ENCODE measurements around the gene HOXA11.

Gene HOXA11

GRCh38 chr7:27169658-27170425 is 15.2 kb downstream of the HOXA11 start:
- peak; percentile 68 for DNase-seq (ENCODE audit: low spot score)

GRCh38 chr7:27168265-27168947 is 16.6 kb downstream of the HOXA11 start:
- DNase-seq (ENCODE audit: low spot score), result peak; percentile 69

GRCh38 chr7:27167916-27168264 is 17.1 kb downstream of the HOXA11 start:
- DNase-seq (ENCODE audit: low spot score), result no peak

- DNase-seq (ENCODE audit: low spot score), result peak; percentile 90
These were observed 18.2 kb downstream of the HOXA11 start for GRCh38 chr7:27166531-27167505.

GRCh38 chr7:27165996-27166530 is 19.0 kb downstream of the HOXA11 start:
- DNase-seq (ENCODE audit: low spot score), result no peak

- DNase-seq (ENCODE audit: low spot score), result peak; percentile 93
These were observed 19.7 kb downstream of the HOXA11 start, which contains the start of gene HOXA9 for GRCh38 chr7:27165089-27165995. TSS of gene HOXA9 (minus strand) at chr7:27165537. CDS start at chr7:27165457, 80 bp downstream.

- peak; percentile 48 for DNase-seq (ENCODE audit: low spot score)
These were observed 20.5 kb downstream of the HOXA11 start for GRCh38 chr7:27164367-27165088.

DNA sequence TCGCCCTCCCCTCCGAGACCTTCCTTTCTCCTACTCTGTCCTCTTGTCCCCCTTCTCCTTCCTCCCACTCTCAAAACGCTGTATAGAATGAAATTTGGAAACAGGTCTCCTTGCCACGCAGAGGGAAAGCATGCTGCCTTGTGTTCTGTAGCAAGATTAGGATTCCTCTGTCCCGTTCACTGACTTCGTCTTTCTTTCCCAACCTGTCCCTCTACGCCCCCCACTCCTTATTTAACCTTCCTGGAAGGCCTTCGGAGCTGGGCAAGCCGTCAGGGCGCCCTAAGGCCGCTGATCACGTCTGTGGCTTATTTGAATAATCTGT is 21.0 kb downstream of the HOXA11 start:
- DNase-seq (ENCODE audit: low spot score), result no peak

DNA sequence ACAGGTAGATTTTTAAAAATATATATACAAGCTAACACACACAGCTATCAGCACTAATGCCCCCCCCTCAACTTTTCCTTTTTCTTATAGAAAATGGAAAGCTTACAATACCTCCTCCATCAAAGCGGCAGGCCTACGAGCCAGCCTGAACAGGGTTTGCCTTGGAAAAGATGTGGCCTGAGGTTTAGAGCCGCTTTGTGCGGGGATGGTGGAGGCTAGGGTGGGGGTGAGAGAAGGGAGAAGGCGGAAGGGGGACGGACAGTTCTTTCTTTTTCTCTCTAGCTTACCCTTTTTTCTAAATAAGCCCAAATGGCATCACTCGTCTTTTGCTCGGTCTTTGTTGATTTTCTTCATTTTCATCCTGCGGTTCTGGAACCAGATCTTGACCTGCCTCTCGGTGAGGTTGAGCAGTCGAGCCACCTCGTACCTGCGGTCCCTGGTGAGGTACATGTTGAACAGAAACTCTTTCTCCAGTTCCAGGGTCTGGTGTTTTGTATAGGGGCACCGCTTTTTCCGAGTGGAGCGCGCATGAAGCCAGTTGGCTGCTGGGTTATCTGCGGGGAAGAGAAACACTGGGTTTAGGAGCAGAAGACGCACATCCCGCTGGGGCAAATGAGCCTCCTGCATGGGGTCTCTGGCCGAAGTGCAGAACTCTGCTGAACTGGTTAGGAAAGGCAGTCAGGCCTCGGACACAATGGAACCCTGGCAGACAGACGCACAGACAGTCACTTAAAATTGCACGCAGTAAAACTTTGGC is 21.6 kb downstream of the HOXA11 start:
- no peak for DNase-seq (ENCODE audit: low spot score)

DNA sequence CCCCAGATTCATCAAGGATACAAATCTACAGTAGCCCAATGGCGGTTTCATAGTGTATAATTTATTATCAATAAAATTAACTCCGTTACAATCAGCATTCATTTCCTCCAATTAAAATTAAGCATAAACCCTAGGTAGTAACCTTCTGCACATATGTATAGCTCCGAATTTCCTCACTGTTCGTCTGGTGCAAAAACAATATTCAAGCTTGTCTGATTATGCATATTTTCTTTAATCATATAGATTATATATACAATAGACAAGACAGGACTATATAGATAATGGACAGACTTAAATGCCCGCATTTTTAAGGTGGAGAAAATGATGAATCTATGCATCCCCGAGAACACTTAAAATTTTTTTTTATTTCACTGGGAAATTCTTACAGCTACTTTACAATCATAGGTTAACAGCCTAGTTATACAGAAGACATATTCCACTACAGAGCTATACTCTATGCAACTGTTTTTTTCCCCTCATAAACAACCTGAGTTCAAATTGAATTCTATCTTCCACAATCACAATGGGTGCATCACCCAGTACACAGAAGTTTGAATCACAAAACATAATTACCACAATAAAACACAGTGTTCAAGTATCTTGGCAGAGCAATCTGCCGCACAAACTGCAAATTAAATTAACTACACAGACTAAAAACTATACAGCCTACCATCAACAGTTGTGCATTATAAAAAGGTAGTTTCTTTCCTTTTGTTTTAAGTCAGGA is 22.3 kb downstream of the HOXA11 start:
- DNase-seq (ENCODE audit: low spot score), result no peak

DNA sequence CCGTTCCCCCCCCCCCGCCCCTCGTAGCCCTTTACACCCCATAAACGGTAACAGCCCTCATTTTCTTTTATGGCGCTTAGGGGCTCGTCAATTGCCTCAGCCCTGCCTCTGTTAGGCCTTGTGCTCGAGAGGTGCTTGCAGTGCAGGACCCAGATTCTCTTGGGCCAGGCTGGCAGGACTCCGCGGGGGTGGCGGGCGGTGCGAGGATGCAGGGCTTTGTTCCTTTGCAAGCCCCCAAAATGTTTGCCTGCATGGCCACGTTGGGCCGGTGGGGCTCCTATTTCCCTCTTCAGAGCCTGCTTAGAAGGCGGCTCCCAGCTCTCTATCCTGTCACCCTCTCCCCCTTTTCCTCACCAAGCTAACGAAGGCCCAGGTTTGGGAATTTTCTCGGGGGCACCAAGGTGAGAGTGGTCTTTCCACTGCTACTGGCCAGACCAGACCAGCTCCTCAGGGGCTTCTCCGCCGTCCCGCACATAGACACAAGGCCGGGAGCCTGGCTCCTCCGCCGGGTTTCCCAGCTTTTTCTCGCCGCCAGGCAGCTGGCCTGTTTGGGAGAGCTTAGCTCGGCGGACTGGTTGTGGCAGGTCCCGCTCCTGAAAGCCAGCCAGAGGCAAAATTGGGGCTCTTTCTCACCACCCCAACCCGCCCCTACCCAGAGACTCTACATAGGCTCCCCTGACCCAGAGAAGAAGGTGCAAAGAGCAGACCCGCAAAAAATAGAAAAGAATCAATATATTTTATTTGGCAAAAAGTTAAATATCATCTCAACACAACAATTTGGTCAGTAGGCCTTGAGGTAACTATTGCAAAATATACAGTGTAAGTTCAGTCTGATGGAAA is 23.1 kb downstream of the HOXA11 start:
- DNase-seq (ENCODE audit: low spot score), result no peak

- DNase-seq (ENCODE audit: low spot score), result no peak
These were observed 23.8 kb downstream of the HOXA11 start for GRCh38 chr7:27161214-27161720.

- DNase-seq (ENCODE audit: low spot score), result peak; percentile 90
These were observed 24.4 kb downstream of the HOXA11 start for GRCh38 chr7:27160546-27161213.

DNA sequence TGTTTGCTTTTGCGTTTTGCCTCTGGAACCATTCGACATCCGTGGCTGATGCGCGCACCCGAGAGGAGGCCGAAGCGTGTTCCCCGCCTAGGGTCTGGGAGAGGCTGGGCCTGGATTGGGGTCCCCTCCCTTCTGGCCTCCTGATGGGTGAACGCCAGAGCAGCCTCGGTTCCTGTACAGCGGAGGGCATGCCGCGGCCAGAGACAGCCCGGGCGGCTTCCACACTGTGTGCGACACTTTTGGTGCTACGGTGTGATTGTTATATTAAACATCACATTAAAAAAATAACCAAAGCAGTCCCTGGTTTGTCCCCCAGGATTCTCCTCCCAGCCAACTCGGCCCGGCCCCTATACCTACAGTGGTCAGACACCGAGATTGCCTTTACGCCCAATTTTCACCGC is 24.9 kb downstream of the HOXA11 start:
- peak; percentile 35 for DNase-seq (ENCODE audit: low spot score)

DNA sequence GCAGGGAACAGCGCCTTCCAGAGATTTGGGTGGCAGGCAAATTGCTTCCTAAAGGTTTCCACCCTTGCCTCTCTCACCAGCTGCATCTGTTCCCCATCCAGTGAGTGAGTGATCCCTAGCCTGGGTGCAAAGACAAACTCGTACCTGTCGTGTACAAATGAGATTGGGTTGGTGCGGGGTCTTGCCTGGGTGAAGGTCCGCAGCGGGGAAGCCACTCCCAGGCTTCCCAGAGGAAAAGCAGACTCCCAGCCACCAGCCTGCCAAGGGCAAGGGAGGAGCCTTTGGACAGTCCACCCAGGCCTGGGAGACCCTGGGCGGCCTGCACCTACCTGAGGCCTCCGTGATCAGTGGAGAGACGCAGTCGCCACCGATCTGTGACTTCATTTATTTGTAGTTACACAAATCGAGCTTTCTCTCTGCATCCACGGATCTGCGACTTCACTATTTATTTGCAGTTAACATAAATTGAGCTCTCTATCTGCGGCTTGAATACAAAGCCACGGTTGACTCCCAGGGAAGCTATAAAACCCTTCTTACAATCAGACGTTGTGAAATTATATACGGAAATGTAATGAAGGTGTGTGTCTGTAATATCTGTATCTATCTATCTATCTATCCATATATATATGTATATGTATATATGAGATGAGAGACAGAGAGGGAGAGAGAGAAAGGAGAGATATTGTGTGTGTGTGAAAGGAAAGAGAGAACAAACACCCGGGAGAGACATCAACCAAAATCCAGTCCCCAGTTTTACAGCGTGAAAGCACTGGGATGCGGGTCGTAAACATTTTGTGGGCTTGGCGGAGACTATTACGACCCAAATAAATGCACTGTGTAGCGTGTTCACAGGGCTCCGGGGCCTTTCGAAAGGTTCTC is 25.5 kb downstream of the HOXA11 start:
- DNase-seq (ENCODE audit: low spot score), result peak; percentile 54

All from kidney tubule cell (primary cell).